H7 (cell line): ENCODE data around the gene CEP120. TPM values are rescaled to one million over a fixed set of nuclear protein-coding genes. Genes with fewer than 3 reads are reported as not detected.

Source experiments
- total RNA-seq: library from RNA; depleted of rRNA; stranded (reverse); fragments of >200 nt; shearing (Covaris generic); gene quantifications from 2 replicates; pipeline ENCODE4 v1.2.3, GENCODE V29; 2014; rRNA removed

The CEP120 gene
- total RNA-seq, 1 experiment from 2014 or later = 13.9 TPM

Other genes starting within 250 kb of the CEP120 start
- 42.1 and 46.4 TPM in 2 replicates for gene CSNK1G3, start 88.8 kb upstream of the CEP120 start, total RNA-seq